GM21723 (cell line): ENCODE results near the gene FEV.

Experiments used
- ATAC-seq: cut with Tn5 transposase; IDR thresholded peaks from one replicate; pipeline ENCODE4 v1.9.1; 2021; ENCODE audit warnings: mild to moderate bottlenecking, moderate library complexity; ENCODE audit not compliant: unreplicated experiment

FEV gene

GRCh38 chr2:218993345-218994315 is 8.6 kb upstream of the FEV start, which contains the start of gene CRYBA2:
CRYBA2 (minus strand) TSS chr2:218993422; CDS start chr2:218993176, 246 bp downstream.
- no peak for ATAC-seq

- no peak for ATAC-seq
Measured at GRCh38 chr2:218992703-218993344, 7.8 kb upstream of the FEV start.

GRCh38 chr2:218992196-218992595 is 7.2 kb upstream of the FEV start:
- no peak for ATAC-seq

GRCh38 chr2:218991674-218992168 is 6.7 kb upstream of the FEV start:
- no peak for ATAC-seq

GRCh38 chr2:218990612-218991011 is 5.6 kb upstream of the FEV start:
- ATAC-seq: no peak

- ATAC-seq: no peak
Measured at GRCh38 chr2:218990052-218990451, 5.1 kb upstream of the FEV start.

- no peak for ATAC-seq
Measured at GRCh38 chr2:218988650-218989049, 3.7 kb upstream of the FEV start.

- ATAC-seq: no peak
Measured at GRCh38 chr2:218988164-218988563, 3.2 kb upstream of the FEV start.

- ATAC-seq: no peak
Measured at GRCh38 chr2:218986148-218986761, 1.3 kb upstream of the FEV start.

GRCh38 chr2:218985325-218986091 is 524 bp upstream of the FEV start:
- no peak for ATAC-seq

GRCh38 chr2:218984239-218985020 is 554 bp downstream of the FEV start:
- ATAC-seq: no peak

- ATAC-seq: no peak
Measured at GRCh38 chr2:218983934-218984238, 1.1 kb downstream of the FEV start.

GRCh38 chr2:218983263-218983933 is 1.6 kb downstream of the FEV start:
- no peak for ATAC-seq

- ATAC-seq: no peak
Measured at GRCh38 chr2:218982586-218983262, 2.3 kb downstream of the FEV start.

- ATAC-seq: no peak
Measured at GRCh38 chr2:218981881-218982585, 3.0 kb downstream of the FEV start.

GRCh38 chr2:218981390-218981880 is 3.5 kb downstream of the FEV start:
- no peak for ATAC-seq

- ATAC-seq: no peak
Measured at GRCh38 chr2:218980735-218981389, 4.1 kb downstream of the FEV start.
